Osteoblast (primary cell): Measurements from ENCODE around the gene TIPIN. TPM values are rescaled to one million over a fixed set of nuclear protein-coding genes. Genes with fewer than 3 reads are reported as not detected.

ENCODE experiments used
- DNase-seq: peaks from one replicate; pipeline ENCODE4 v3.0.0; 2011; ENCODE audit warnings: low spot score, mixed read lengths; ENCODE audit not compliant: insufficient read length; ENCODE audit errors: missing footprints
- H2AFZ ChIP-seq: 2 replicates; pipeline ENCODE4 v1.6.0; 2011; ENCODE audit warnings: mild to moderate bottlenecking, low read length
- H3K27ac ChIP-seq: 2 replicates; pipeline ENCODE4 v1.5.1; 2011; ENCODE audit warnings: mild to moderate bottlenecking, low read depth, low read length, moderate library complexity
- H3K27me3 ChIP-seq: 2 replicates; pipeline ENCODE4 v1.6.0; 2012; ENCODE audit warnings: mild to moderate bottlenecking, control low read depth, inconsistent platforms, low read length, moderate library complexity; ENCODE audit not compliant: insufficient read depth
- H3K36me3 ChIP-seq: 2 replicates; pipeline ENCODE4 v1.5.1; 2011; ENCODE audit warnings: mild to moderate bottlenecking, low read length, control low read depth, moderate library complexity; ENCODE audit not compliant: insufficient read depth
- H3K4me1 ChIP-seq: 2 replicates; pipeline ENCODE4 v1.5.1; 2011; ENCODE audit warnings: mild to moderate bottlenecking, low read length, control low read depth, moderate library complexity; ENCODE audit not compliant: insufficient read depth
- H3K4me2 ChIP-seq: 2 replicates; pipeline ENCODE4 v1.6.0; 2011; ENCODE audit warnings: mild to moderate bottlenecking, low read length; ENCODE audit not compliant: insufficient read depth
- H3K4me3 ChIP-seq: fragments of 200-600 bp; sonication (generic); 3 replicates; pipeline ENCODE4 v1.5.1; 2012; ENCODE audit warnings: mild to moderate bottlenecking, low read length, inconsistent platforms; ENCODE audit not compliant: insufficient read depth
- H3K79me2 ChIP-seq: 2 replicates; pipeline ENCODE4 v1.6.0; 2012; ENCODE audit warnings: mild to moderate bottlenecking, low read length, control low read depth, inconsistent platforms; ENCODE audit not compliant: insufficient read depth
- H3K9me3 ChIP-seq: 2 replicates; pipeline ENCODE4 v1.5.1; 2011; ENCODE audit warnings: low read depth, low read length, control low read depth
- H4K20me1 ChIP-seq: 2 replicates; pipeline ENCODE4 v1.6.0; 2012; ENCODE audit warnings: mild to moderate bottlenecking, low read length, control low read depth; ENCODE audit not compliant: insufficient read depth
- CTCF ChIP-seq: IDR thresholded peaks from 2 replicates; pipeline ENCODE4 v1.5.1; 2011; ENCODE audit warnings: mild to moderate bottlenecking, low read depth, low read length, moderate library complexity; ENCODE audit errors: extremely low read depth
- total RNA-seq: library from RNA; depleted of rRNA; stranded (reverse); fragments of >200 nt; gene quantifications from 2 replicates; pipeline ENCODE4 v1.2.3, GENCODE V29; 2012

Gene TIPIN
- 7.4 and 9.0 TPM in 2 replicates for total RNA-seq

GRCh38 chr15:66356359-66357236 lies at the start of gene TIPIN:
TIPIN (minus strand) TSS chr15:66356685; CDS start chr15:66352947, 3,738 bp downstream.
- H2AFZ ChIP-seq, result peak within 1 kb of the TSS; percentile 83
- peak within 1 kb of the TSS; percentile 83 for H3K4me3 ChIP-seq
- no peaks in the 10 kb centered on the region for H3K27me3 ChIP-seq
- DNase-seq, result peak; percentile 97
- peak within 1 kb of the TSS; percentile 87 for H3K4me2 ChIP-seq
- H4K20me1 ChIP-seq, result no peaks in the 10 kb centered on the region
- no peak for TF ChIP-seq CTCF
- H3K79me2 ChIP-seq, result peaks cover 9% of the 10 kb centered on the region
- peaks cover 3% of the 10 kb centered on the region for H3K4me1 ChIP-seq
- H3K9me3 ChIP-seq, result no peaks in the 10 kb centered on the region
- H3K36me3 ChIP-seq, result no peaks in the 10 kb centered on the region
- peak within 1 kb of the TSS; percentile 75 for H3K27ac ChIP-seq

GRCh38 chr15:66405615-66406014 lies 49.1 kb upstream of the TIPIN start:
- H3K4me1 ChIP-seq, result peaks cover 36% of the 10 kb centered on the region
- TF ChIP-seq CTCF, result no peak
- H2AFZ ChIP-seq, result no peak overlapping the region
- H3K36me3 ChIP-seq, result no peaks in the 10 kb centered on the region
- H3K27me3 ChIP-seq, result no peaks in the 10 kb centered on the region
- no peaks in the 10 kb centered on the region for H3K9me3 ChIP-seq
- H3K79me2 ChIP-seq, result peaks cover 91% of the 10 kb centered on the region
- H3K27ac ChIP-seq, result no peak overlapping the region
- H3K4me3 ChIP-seq, result no peak overlapping the region
- H4K20me1 ChIP-seq, result peaks cover 63% of the 10 kb centered on the region
- DNase-seq, result peak; percentile 79
- H3K4me2 ChIP-seq, result peak overlapping the region; percentile 37

- no peak for TF ChIP-seq CTCF
- H3K4me1 ChIP-seq, result peaks cover 42% of the 10 kb centered on the region
- H3K4me3 ChIP-seq, result no peak overlapping the region
- H3K27me3 ChIP-seq, result no peaks in the 10 kb centered on the region
- peaks cover 60% of the 10 kb centered on the region for H4K20me1 ChIP-seq
- H3K36me3 ChIP-seq, result no peaks in the 10 kb centered on the region
- no peak for DNase-seq
- H2AFZ ChIP-seq, result no peak overlapping the region
- no peaks in the 10 kb centered on the region for H3K9me3 ChIP-seq
- no peak overlapping the region for H3K27ac ChIP-seq
- H3K4me2 ChIP-seq, result peak overlapping the region; percentile 37
- peaks cover 87% of the 10 kb centered on the region for H3K79me2 ChIP-seq
Observed at GRCh38 chr15:66405007-66405406, 48.5 kb upstream of the TIPIN start.

- no peak overlapping the region for H2AFZ ChIP-seq
- H3K27me3 ChIP-seq, result no peaks in the 10 kb centered on the region
- H3K4me1 ChIP-seq, result peaks cover 47% of the 10 kb centered on the region
- H4K20me1 ChIP-seq, result peaks cover 58% of the 10 kb centered on the region
- DNase-seq, result no peak
- no peak overlapping the region for H3K4me2 ChIP-seq
- peaks cover 82% of the 10 kb centered on the region for H3K79me2 ChIP-seq
- H3K27ac ChIP-seq, result no peak overlapping the region
- no peaks in the 10 kb centered on the region for H3K36me3 ChIP-seq
- no peak overlapping the region for H3K4me3 ChIP-seq
- no peak for TF ChIP-seq CTCF
- H3K9me3 ChIP-seq, result no peaks in the 10 kb centered on the region
Observed at GRCh38 chr15:66404532-66404931, 48.0 kb upstream of the TIPIN start.
